Activated T-helper 1 cell treated with anti-CD3 and anti-CD28 coated beads, Interleukin-2, amount 50 U/mL, for 16 hours (primary cell): ENCODE results near the gene NIF3L1.

Experiments
- DNase-seq, 2 donors: peaks; one replicate each; pipeline ENCODE4 v3.0.0-alpha.2; 2020; ENCODE audit warnings: low read depth in 1 of 2, low spot score in 1 of 2

NIF3L1 gene

GRCh38 chr2:200888704-200889625 is at the start of gene NIF3L1, which contains the start of gene PPIL3:
Gene NIF3L1 (plus strand): TSS chr2:200889371. CDS start chr2:200891944, 2,573 bp downstream.
Gene PPIL3 (minus strand): TSS chr2:200889077. CDS start chr2:200887615, 1,462 bp downstream.
- peak; percentile 91 to 96 for DNase-seq

GRCh38 chr2:200839513-200839912 is 49.7 kb upstream of the NIF3L1 start:
- no peak for DNase-seq

GRCh38 chr2:200843993-200844948 is 44.9 kb upstream of the NIF3L1 start:
- no peak for DNase-seq

- DNase-seq = no peak
These were observed 44.0 kb upstream of the NIF3L1 start for GRCh38 chr2:200845194-200845593.

GRCh38 chr2:200845669-200846325 is 43.4 kb upstream of the NIF3L1 start:
- DNase-seq = no peak

GRCh38 chr2:200847269-200847668 is 41.9 kb upstream of the NIF3L1 start:
- DNase-seq = no peak

GRCh38 chr2:200847939-200848338 is 41.2 kb upstream of the NIF3L1 start:
- DNase-seq = no peak

GRCh38 chr2:200850512-200851256 is 38.5 kb upstream of the NIF3L1 start:
- DNase-seq = no peak

- DNase-seq = no peak
These were observed 37.5 kb upstream of the NIF3L1 start for GRCh38 chr2:200851398-200852248.

- no peak for DNase-seq
These were observed 36.6 kb upstream of the NIF3L1 start for GRCh38 chr2:200852605-200853004.

- DNase-seq = no peak
These were observed 32.4 kb upstream of the NIF3L1 start for GRCh38 chr2:200856806-200857205.

- no peak for DNase-seq
These were observed 28.9 kb upstream of the NIF3L1 start for GRCh38 chr2:200860092-200860795.

- no peak for DNase-seq
These were observed 27.5 kb upstream of the NIF3L1 start for GRCh38 chr2:200861617-200862155.

- DNase-seq = peak in 1 of 2 donors; percentile 34
These were observed 26.6 kb upstream of the NIF3L1 start for GRCh38 chr2:200862532-200863000.

- no peak for DNase-seq
These were observed 25.4 kb upstream of the NIF3L1 start for GRCh38 chr2:200863782-200864175.

- DNase-seq = peak; percentile 95 to 96
These were observed 24.8 kb upstream of the NIF3L1 start, which contains the start of gene CLK1 for GRCh38 chr2:200864176-200865034. Gene CLK1 (minus strand): TSS chr2:200864658. CDS start chr2:200861862, 2,796 bp downstream.

GRCh38 chr2:200869014-200869413 is 20.2 kb upstream of the NIF3L1 start:
- DNase-seq = no peak
